ENCODE measurements around the gene RABGGTA. TPM values are rescaled to one million over a fixed set of nuclear protein-coding genes. Genes with fewer than 3 reads are reported as not detected.

Gene RABGGTA
- total RNA-seq, 1 donor = 21.2 TPM

- peak; percentile 59 for TF ChIP-seq CTCF (IDR thresholded peaks at IDR 0.05; ENCODE audit: insufficient read depth, low read length)
- DNase-seq (ENCODE audit: low read depth) = peak; percentile 90
- H3K4me3 ChIP-seq (ENCODE audit: low read depth, low read length) = peak overlapping the region; percentile 96
These were observed 29.5 kb downstream of the RABGGTA start for GRCh38 chr14:24241829-24242443.

DNA sequence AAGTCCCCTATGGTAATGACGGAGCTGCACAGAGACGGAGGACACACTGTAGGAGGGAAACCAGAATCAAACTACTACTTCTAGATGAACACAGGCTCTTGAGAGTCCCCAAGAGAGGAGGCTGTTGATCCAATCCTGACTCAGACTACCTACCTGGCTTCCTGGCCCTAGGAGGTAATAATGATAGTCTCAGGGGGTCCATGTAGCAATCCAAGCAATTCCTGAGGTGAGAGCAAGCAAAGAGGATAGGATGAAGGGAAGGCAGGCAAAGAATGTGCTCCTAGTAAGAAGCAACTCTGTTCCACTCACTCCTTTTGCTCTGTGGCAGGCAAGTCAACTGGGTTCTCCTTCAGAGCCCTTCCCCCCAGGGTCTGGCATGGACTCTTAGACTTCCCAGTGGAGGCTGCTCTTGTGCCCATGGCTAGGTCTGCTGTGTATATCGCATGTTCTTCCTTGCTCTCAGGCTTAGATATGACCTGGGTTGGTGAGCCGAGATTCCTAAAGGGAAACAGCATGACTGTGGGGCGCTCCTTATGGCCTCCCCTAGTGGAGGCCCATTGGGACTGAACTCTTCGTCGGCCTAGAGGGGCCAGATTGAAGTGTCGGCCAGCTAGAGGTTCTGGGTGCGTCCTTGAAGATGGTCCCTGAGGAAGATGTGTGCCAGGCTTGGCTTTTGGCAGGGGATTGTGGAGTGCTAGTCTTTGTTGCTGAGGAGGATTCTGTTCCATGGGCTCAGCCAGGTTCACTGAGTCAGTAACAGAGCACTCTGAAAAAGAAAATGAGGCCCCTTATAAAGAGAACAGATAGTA lies 31.1 kb downstream of the RABGGTA start:
- no peak for TF ChIP-seq CTCF (IDR thresholded peaks at IDR 0.05; ENCODE audit: insufficient read depth, low read length)
- no peak for DNase-seq (ENCODE audit: low read depth)
- no peak overlapping the region for H3K4me3 ChIP-seq (ENCODE audit: low read depth, low read length)

DNA sequence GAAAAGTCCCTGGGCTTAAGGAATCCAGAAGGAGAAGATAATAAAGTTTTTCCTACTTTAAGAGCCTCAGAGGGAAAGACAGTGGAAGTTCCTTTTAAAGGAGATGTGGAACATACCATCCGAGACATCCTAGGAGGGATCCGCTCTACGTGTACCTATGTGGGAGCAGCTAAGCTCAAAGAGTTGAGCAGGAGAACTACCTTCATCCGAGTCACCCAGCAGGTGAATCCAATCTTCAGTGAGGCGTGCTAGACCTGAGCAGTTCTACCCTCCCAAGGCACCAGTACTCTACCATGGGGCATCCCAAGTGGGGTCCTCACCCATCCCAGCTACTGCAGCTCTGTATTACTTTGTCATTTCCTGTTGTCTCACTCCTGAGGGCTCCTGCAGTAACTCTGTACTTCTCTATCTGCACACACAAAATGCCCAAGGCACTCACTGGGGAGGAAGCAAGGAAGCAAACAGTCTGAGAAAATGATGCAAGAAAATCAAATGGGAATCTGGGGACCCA lies 32.8 kb downstream of the RABGGTA start:
- no peak for TF ChIP-seq CTCF (IDR thresholded peaks at IDR 0.05; ENCODE audit: insufficient read depth, low read length)
- no peak overlapping the region for H3K4me3 ChIP-seq (ENCODE audit: low read depth, low read length)
- DNase-seq (ENCODE audit: low read depth) = no peak

DNA sequence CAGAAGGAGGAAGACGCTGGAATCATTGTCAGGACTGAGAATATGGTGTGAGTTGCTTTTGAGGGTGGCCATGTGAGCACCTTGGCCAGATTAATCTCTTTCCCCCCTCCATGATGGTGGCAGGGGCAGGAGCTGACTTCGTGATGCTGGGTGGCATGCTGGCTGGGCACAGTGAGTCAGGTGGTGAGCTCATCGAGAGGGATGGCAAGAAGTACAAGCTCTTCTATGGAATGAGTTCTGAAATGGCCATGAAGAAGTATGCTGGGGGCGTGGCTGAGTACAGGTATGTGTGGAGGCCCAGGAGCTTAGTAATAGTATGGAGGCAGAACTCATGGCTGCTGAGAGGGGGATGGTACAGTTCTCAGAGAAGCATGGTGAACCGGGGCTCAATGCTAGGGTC lies 33.3 kb downstream of the RABGGTA start:
- DNase-seq (ENCODE audit: low read depth) = no peak
- H3K4me3 ChIP-seq (ENCODE audit: low read depth, low read length) = no peak overlapping the region
- TF ChIP-seq CTCF (IDR thresholded peaks at IDR 0.05; ENCODE audit: insufficient read depth, low read length) = no peak

DNA sequence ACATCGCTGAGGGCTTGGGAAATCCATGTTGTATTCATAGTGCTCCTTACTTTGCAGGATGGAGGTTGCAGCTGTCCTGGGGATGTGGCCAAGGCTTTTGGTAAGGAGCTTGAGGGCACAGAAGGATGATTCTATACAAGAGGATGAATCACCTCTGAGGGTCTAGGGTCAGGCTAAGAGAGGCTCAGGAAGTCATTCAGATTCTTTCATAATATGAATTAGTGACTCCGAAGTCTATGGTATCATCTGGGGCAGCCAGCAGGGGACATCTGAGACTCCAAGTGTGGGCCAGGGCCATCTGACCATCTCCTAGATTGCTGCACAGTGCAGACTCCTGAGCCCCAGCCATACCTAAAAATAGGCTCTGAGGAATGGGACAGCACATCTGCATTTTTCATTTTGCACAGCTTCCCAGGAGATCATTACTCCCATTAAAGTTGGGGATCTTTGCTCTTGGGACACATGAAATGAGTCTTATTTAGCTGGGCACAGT lies 33.9 kb downstream of the RABGGTA start:
- no peak for DNase-seq (ENCODE audit: low read depth)
- no peak for TF ChIP-seq CTCF (IDR thresholded peaks at IDR 0.05; ENCODE audit: insufficient read depth, low read length)
- H3K4me3 ChIP-seq (ENCODE audit: low read depth, low read length) = no peak overlapping the region

DNA sequence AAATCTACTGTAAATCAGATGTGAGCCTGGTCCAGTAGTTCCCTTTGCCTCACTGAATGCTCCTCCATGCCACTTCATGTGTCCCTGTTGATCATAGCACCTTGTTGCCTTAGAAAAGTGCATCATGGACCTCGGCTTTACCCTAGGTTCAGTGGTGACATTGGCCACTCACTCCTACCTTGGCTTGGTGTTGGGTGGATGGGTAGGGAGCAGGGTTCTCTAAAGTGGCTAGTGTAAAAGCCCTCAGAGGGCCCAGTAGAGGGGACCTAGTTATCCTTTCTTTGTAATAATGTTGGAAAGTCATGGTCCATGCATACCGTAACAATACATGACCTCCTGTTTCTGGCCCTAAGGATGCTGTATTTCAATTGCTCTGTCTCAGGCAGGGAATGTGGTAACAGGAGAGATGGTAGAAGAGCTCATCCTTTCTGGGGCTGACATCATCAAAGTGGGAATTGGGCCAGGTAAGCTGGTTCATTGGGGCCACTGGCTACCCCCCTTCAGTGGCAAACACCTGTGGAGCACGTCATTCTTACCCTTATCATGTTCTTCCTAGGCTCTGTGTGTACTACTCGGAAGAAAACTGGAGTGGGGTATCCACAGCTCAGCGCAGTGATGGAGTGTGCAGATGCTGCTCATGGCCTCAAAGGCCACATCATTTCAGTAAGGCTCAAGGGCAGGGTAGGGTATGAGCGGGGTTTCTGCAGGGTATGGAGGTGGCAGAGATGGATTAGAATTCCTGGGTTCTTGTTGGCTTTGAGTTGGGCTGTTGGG lies 34.5 kb downstream of the RABGGTA start:
- no peak for DNase-seq (ENCODE audit: low read depth)
- no peak overlapping the region for H3K4me3 ChIP-seq (ENCODE audit: low read depth, low read length)
- TF ChIP-seq CTCF (IDR thresholded peaks at IDR 0.05; ENCODE audit: insufficient read depth, low read length) = no peak
